Spinal cord (tissue), 10 donors: ENCODE results near the gene ST6GALNAC2. TPM values are rescaled to one million over a fixed set of nuclear protein-coding genes. Genes with fewer than 3 reads are reported as not detected.
A peak's percentile ranks its signal among the peaks of the same experiment; 100 is the strongest.
"Not testable (repeated sequence)": the region's sequence is repeated elsewhere in the genome, so short reads cannot be mapped to it uniquely, and the experiment has no call there.

ENCODE experiments used
- DNase-seq, 6 donors: peaks; one replicate each; pipeline versions ENCODE4 v3.0.0 to v3.0.0-alpha.2; 2013 to 2015; ENCODE audit warnings: low spot score in 6 of 6, low read depth in 4 of 6
- H3K27ac ChIP-seq: one replicate; pipeline ENCODE4 v1.5.1; 2013; ENCODE audit warnings: low read depth, low read length, control low read depth
- H3K27me3 ChIP-seq: one replicate; pipeline ENCODE4 v1.6.1; 2013; ENCODE audit warnings: low read length; ENCODE audit not compliant: control insufficient read depth, insufficient read depth
- H3K36me3 ChIP-seq: one replicate; pipeline ENCODE4 v1.6.1; 2013; ENCODE audit warnings: low read length; ENCODE audit not compliant: control insufficient read depth, insufficient read depth
- H3K4me1 ChIP-seq: one replicate; pipeline ENCODE4 v1.6.1; 2013; ENCODE audit warnings: low read length; ENCODE audit not compliant: control insufficient read depth, insufficient read depth
- H3K4me3 ChIP-seq: one replicate; pipeline ENCODE4 v1.5.1; 2013; ENCODE audit warnings: low read depth, low read length, control low read depth
- H3K9me3 ChIP-seq: one replicate; pipeline ENCODE4 v1.6.1; 2013; ENCODE audit warnings: low read length; ENCODE audit not compliant: control insufficient read depth, insufficient read depth
- WGBS: methylation state at CpG from one replicate; pipeline ENCODE4 v1.1.5; 2013; ENCODE audit warnings: missing lambda C conversion rate; ENCODE audit not compliant: insufficient coverage; 5-methylcytosine and 5-hydroxymethylcytosine counted together
- polyA plus RNA-seq, 2 donors: library from polyadenylated mRNA; unstranded; fragments of 120-200 nt; gene quantifications; one replicate each; pipeline ENCODE4 v1.2.1, GENCODE V29; 2013; ENCODE audit not compliant: insufficient read length in 2 of 2
- total RNA-seq, 2 donors: library from RNA; depleted of rRNA in 1 of 2; stranded (reverse); fragments of 120-200 nt in 1 of 2; fragments of >200 nt in 1 of 2; gene quantifications; one replicate each; pipeline versions ENCODE4 v1.2.3 to v1.2.4, GENCODE V29; 2013 to 2014
- donor health status: healthy.

The ST6GALNAC2 gene
- total and polyA plus RNA-seq, 4 donors: 8.0 to 29.1 (median 23.2) TPM

DNA sequence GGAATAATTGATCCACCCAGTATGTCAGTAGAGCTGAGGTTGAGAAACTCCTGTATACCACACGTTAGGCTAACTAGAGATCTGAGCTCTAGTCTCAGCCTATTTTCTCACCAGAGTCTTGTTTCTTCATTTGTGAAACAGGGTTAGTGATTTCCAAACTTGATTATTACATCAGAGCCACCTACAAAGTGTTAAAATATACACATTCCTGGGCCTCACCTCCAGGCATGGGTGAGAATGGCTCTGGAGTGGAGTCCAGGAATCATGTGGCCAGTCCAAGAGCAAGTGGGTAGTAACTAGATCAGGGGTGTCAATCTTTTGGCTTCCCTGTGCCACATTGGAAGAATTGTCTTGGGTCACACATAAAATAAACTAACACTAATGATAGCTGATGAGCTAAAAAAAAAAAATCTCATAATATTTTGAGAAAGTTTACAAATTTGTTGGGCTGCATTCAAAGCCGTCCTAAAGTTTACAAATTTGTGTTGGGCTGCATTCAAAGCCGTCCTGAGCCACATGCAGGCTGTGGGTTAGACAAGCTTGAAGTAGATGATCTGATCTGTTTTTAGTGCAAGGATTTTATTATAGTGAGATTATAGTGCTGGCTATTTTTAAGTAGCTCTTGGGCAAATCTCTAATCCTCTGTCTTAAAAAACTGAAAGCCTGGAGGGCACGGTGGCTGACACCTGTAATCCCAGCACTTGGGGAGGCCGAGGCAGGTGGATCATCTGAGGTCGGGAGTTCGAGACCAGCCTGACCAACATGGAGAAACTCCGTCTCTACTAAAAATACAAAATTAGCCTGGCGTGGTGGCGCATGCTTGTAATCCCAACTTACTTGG lies 25.4 kb downstream of the ST6GALNAC2 start:
- Histone ChIP-seq H3K4me1 (peaks cover 41% of the 10 kb centered on the region), H3K4me3 (peak overlapping the region; percentile 5), H3K36me3 (peaks cover 22% of the 10 kb centered on the region), H3K27ac (peak overlapping the region; percentile 80), H3K9me3 (no peaks in the 10 kb centered on the region), H3K27me3 (no peaks in the 10 kb centered on the region)
- no peak for DNase-seq
- 91% methylated on average over 5 of the region's 10 CpGs for whole genome bisulfite sequencing

DNA sequence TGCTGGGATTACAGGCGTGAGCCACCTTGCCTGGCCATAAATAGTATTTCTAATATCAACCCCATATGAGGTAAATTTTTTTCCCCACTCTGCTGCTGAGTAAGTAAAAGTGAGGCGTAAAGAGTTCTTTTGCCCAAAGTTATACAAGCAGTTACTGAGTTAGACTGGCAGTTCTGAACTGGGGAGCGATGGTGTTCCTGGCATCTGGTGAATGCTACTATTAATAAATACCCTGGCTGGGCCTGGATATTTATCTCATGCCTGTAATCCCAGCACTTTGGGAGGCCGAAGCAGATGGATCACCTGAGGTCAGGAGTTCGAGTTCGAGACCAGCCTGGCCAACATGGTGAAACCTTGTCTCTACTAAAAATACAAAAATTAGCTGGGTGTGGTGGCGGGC lies 26.2 kb downstream of the ST6GALNAC2 start:
- H3K27me3 ChIP-seq, H3K9me3 ChIP-seq, DNase-seq: not testable (repeated sequence)
- H3K27ac ChIP-seq: peak overlapping the region; percentile 80
- peaks cover 38% of the 10 kb centered on the region for H3K4me1 ChIP-seq
- peaks cover 18% of the 10 kb centered on the region for H3K36me3 ChIP-seq
- 88% methylated on average over 1 of the region's 7 CpGs for WGBS
- peak overlapping the region; percentile 50 for H3K4me3 ChIP-seq

DNA sequence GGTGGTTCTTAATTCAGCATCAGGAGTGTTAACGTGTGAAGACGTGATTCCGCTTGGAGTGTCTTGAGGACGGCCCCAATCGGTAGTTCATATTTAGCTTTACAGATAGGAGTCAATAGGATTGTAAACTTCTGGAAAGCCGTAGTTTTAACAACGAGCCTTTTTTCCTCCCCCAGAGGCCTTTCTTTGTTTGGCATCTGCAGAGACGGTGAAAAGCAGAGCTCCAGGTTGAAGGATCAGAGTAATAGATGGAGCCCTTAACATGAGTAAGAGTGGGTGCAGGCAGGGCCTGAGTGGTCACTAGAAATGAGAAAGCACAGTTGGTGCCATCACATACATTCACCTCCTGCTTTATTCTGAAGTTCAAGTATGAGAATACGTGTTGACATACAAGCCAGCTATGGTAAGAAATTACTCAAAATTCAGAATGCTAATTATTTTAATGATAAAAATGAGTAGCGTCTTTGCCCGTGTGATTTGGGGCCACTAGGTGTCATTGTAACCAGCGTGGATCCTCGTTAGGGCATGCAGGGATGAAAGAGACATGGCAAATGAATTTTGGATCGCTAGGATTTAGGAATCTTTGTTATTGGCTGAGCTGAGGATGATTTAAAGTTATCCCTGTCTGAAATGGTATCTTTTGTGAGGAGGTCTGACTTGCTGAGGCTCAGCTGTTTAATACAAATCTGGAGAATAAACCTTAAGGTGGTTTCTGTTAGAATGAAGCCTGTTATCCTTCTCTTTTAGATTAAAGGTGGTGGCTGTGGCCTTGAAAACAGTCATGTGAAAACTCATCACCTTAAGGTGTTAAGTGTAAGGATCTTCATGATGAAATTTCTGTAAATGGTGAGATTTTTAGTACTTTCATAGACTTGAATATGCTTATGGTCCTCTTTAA lies 27.2 kb downstream of the ST6GALNAC2 start:
- Histone ChIP-seq H3K36me3 (peaks cover 11% of the 10 kb centered on the region), H3K9me3 (no peaks in the 10 kb centered on the region), H3K4me3 (peak overlapping the region; percentile 50), H3K27ac (peak overlapping the region; percentile 80), H3K4me1 (peaks cover 47% of the 10 kb centered on the region), H3K27me3 (no peaks in the 10 kb centered on the region)
- 0% methylated on average over 10 of the region's 14 CpGs for WGBS
- peak in 2 of 6 donors; percentile 61 to 83 for DNase-seq

DNA sequence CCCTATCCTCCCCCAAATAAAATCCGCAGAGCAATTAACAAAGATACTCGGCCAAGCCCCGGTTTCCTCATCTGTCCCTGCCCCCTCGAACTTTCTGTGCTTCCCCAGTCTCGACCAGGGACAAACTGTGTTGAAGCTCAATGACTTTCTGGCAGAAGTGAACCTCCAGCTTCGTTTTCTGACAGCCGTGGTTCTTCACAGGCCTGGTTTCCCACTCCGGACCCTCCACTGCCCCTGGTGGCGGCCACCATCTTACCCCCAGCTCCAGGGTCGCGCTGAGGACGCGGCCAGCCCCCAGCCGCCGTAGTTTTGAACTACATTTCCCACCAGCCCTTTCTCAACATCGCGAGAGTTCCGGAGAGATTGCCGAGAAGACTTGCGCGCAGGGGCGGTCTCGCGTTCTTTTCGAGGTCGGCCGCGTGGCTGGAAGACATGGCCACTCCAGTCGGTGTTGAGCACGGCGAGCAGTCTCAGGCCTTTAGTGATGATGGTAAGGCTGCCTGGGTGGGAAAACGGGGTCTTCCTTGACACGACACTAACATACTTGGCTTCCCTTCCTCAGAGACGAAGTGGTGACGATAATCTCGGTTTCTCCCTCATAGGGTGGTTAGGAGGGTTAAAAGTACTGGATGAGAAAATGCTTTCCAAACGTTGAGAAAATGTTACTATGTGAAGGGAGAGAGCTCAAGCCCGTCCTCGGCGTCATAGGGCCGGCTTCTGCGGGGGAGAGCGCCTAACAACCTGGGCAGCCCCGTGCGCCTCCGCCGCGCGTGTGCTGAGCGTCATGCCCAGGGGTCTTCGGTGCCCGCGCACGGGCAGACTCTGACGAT lies 28.1 kb downstream of the ST6GALNAC2 start:
- Histone ChIP-seq H3K27ac (peak overlapping the region; percentile 80), H3K36me3 (peaks cover 11% of the 10 kb centered on the region), H3K4me1 (peaks cover 50% of the 10 kb centered on the region), H3K9me3 (no peaks in the 10 kb centered on the region), H3K4me3 (peak overlapping the region; percentile 50), H3K27me3 (no peaks in the 10 kb centered on the region)
- peak; percentile 92 to 98 (median 94) for DNase-seq
- 1% methylated on average over 50 of the region's 55 CpGs for WGBS

DNA sequence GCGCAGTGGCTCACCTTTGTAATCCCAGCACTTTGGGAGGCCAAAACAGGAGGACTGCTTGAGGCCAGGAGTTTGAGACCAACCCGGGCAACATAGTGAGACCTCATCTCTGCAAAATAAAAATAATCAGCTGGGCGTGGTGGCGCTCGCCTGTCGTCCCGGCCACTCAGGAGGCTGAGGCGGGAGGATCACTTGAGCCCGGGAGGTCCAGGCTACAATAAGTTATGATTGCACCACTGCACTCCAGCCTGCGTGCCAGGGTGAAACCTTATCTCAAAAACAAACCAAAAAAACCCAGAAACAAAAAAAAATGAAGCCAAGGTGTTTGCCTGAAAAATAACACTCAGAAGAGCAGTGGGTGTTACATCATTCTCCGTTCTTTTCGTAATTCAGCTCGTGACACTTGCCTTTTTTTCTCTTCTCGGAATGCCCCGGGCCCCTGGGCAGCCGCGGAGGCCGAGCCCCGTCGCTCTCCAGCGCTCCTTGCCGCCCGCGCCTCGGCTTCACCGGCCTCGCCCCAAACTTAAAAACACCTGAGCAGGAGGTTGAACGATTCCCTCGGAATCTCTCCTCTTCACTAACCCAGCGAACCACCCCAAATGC lies 28.8 kb downstream of the ST6GALNAC2 start:
- 64% methylated on average over 30 of the region's 30 CpGs for WGBS
- no peak for DNase-seq
- H3K27me3 ChIP-seq: no peaks in the 10 kb centered on the region
- H3K36me3 ChIP-seq: peaks cover 4% of the 10 kb centered on the region
- H3K4me1 ChIP-seq: peaks cover 44% of the 10 kb centered on the region
- H3K9me3 ChIP-seq: no peaks in the 10 kb centered on the region
- H3K4me3 ChIP-seq: peak overlapping the region; percentile 50
- H3K27ac ChIP-seq: peak overlapping the region; percentile 61

DNA sequence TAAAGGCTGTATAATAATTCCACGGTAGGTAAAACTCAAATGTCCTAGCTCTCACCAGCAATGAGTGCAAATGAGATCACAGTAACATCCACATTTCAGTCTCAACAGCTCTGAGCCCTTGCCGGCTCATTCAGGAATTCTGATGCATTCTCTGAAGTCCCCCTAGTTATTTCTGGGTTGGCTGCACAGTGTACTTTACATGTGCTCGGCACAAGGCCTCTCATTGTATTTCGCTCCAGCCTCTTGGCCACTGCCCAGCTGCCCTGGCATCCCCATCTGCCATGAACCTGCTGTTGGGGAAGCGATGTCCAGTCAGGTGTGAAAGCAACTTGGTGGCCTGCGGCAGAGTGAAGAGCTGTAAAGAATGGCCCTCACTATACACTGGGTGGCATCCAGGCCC lies 31.5 kb downstream of the ST6GALNAC2 start:
- Histone ChIP-seq H3K9me3 (no peaks in the 10 kb centered on the region), H3K4me1 (peaks cover 29% of the 10 kb centered on the region), H3K36me3 (no peaks in the 10 kb centered on the region), H3K4me3 (no peak overlapping the region), H3K27me3 (no peaks in the 10 kb centered on the region), H3K27ac (peak overlapping the region; percentile 87)
- WGBS: 37% methylated on average over 5 of the region's 6 CpGs
- peak in 2 of 6 donors; percentile 82 to 89 for DNase-seq

DNA sequence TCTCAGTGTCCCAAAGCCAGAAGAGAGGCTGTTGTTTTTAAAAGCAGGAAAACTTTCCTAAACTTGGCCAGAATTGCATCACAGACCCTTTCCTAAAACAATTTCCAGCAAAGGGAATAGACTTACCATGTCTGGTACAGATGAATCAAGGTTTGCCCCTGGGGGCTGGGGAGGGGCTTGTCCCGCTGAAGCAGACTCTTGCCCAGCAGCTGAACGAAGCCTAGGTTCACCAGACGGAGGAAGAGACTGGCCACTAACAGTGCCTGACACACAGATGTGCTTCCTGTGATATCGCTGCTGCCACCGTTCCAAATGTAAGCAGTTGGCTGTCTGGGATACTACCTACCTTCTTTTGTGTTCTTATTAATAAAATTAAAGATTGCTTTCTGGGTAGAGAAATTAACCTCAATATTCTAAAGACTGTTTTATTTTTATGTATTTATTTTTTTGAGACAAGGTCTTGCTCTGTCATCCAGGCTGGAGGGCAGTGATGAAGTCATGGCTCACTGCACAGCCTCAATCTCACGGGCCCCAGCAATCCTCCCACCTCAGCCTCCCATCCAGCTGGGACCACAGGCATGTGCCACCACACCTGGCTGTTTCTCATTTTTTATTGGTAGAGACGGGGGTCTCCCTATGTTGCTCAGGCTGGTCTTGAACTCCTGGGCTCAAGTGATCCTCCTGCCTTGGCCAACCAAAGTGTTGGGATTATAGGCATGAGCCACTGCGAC lies 32.3 kb downstream of the ST6GALNAC2 start:
- Histone ChIP-seq H3K27ac (peak overlapping the region; percentile 87), H3K27me3 (no peaks in the 10 kb centered on the region), H3K9me3 (no peaks in the 10 kb centered on the region), H3K4me1 (peaks cover 27% of the 10 kb centered on the region), H3K4me3 (no peak overlapping the region), H3K36me3 (no peaks in the 10 kb centered on the region)
- 69% methylated on average over 5 of the region's 8 CpGs for WGBS
- no peak for DNase-seq

DNA sequence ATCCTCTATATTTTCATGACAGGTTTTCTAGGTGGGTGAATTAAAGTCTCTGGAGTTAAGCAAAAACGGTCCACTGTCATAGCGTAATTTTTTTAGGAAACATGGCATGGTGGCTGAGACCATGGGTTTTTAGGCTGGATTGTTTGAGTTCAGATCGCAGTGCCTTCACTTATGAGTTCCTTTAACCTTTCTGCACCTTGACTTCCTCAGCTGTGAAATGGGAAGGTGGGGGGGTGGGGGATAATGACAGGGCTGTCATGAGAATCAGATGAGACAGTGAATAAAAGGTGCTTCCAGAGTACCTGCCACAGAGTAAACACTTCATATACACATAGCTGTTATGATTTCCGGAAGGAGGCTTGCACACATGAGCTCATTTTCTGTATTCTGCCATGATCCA lies 34.0 kb downstream of the ST6GALNAC2 start:
- 100% methylated on average over 2 of the region's 4 CpGs for WGBS
- Histone ChIP-seq H3K27me3 (no peaks in the 10 kb centered on the region), H3K27ac (no peak overlapping the region), H3K9me3 (no peaks in the 10 kb centered on the region), H3K4me1 (peaks cover 25% of the 10 kb centered on the region), H3K4me3 (no peak overlapping the region), H3K36me3 (no peaks in the 10 kb centered on the region)
- DNase-seq: no peak
